Duodenal mucosa (tissue), 2 donors: ENCODE data around the gene APCDD1L.

Experiments
- H3K27ac ChIP-seq: one replicate; pipeline ENCODE4 v1.7.0; 2013; ENCODE audit warnings: low read depth, low read length
- H3K27me3 ChIP-seq, 2 donors: one replicate each; pipeline ENCODE4 v1.7.0; 2013; ENCODE audit warnings: low read length in 2 of 2, control low read depth in 1 of 2; ENCODE audit not compliant: insufficient read depth in 2 of 2, control insufficient read depth in 1 of 2
- H3K36me3 ChIP-seq, 2 donors: one replicate each; pipeline ENCODE4 v1.7.0; 2013; ENCODE audit warnings: low read length in 2 of 2, control low read depth in 1 of 2; ENCODE audit not compliant: insufficient read depth in 2 of 2, control insufficient read depth in 1 of 2
- H3K4me1 ChIP-seq, 2 donors: one replicate each; pipeline ENCODE4 v1.7.0; 2013; ENCODE audit warnings: low read length in 2 of 2, control low read depth in 1 of 2; ENCODE audit not compliant: insufficient read depth in 2 of 2, control insufficient read depth in 1 of 2
- H3K4me3 ChIP-seq, 2 donors: one replicate each; pipeline ENCODE4 v1.7.0; 2013; ENCODE audit warnings: low read length in 2 of 2, low read depth in 1 of 2
- H3K9ac ChIP-seq, 2 donors: one replicate each; pipeline ENCODE4 v1.7.0; 2013; ENCODE audit warnings: low read length in 2 of 2, low read depth in 1 of 2
- H3K9me3 ChIP-seq, 2 donors: one replicate each; pipeline ENCODE4 v1.7.0; 2013; ENCODE audit warnings: low read length in 2 of 2, control low read depth in 1 of 2; ENCODE audit not compliant: control insufficient read depth in 1 of 2

The APCDD1L gene

DNA sequence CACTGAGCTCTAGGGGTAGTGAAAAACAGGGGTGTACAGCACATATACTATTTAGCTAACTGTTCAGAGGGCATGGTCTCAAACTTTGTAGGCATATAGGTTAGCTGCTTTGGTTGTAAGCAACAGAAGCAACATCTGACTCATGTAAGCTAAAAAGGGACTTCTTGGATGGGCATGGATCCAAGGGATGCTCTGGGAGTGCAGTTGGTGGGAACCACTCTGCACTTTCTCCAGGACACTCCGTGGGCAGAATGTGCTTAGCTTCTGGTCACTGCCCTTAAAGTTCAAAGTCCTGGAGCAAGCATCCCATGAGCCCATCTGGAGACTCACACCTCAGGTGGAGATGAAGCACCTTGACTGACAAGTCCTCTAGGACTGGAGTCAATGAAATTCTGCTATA lies 11.5 kb downstream of the APCDD1L start:
- peaks cover 21 to 23% of the 10 kb centered on the region in 2 donors for H3K9me3 ChIP-seq
- H3K27me3 ChIP-seq: no peaks in the 10 kb centered on the region
- no peak overlapping the region for H3K4me3 ChIP-seq
- H3K36me3 ChIP-seq: peaks cover 0 to 2% of the 10 kb centered on the region in 2 donors
- no peak overlapping the region for H3K9ac ChIP-seq
- no peak overlapping the region for H3K27ac ChIP-seq
- no peaks in the 10 kb centered on the region for H3K4me1 ChIP-seq

DNA sequence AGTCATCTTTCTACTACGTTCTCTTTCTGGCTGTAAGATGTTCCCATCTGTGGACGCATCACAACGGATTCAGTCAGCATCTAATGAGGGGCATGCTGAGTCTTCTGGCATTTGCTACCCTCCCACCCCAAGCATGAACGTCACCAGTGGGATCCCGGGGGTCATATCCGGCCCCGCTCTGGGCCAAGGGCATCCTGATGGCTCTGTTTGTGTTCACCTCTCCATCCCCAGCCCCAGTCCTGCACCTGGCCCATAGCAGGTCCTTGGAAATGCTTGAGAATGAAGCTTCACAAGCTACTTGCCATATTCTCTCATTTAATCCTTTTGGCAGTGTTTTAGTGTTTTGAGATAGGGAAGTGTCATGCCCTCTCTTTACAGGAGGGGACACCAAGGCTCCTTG lies 14.9 kb downstream of the APCDD1L start:
- H3K9ac ChIP-seq: no peak overlapping the region
- H3K4me3 ChIP-seq: no peak overlapping the region

DNA sequence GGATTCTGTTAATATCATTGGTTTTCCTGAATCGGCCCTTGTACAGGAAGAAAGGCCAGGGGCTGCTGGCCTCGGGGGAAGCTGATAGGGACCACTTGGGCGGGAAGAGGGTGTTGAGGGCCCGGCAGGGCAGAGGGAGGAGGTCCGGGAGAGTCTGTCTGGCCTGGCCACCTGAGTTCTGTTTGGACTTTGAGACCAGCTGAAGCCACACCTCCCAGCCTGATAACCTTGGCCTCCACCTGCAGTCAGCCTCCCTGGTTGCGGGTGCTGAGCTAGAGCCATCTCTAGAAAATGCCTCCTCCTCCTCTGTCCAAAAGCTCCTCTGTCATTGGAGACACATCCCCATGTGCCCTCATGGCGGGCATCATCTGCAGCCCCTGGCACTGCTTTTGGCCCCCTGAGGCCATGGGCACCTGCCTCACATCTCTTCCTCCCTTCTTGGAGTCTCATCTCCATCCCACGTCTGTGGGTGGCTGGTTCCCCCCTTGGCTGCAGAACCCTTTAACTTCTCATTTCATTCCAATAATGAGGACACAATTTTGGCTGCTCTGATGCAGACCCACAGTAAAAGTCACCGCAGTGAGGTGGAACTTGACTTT lies 16.6 kb downstream of the APCDD1L start:
- Histone ChIP-seq H3K4me3 (no peak overlapping the region), H3K27me3 (no peaks in the 10 kb centered on the region), H3K9ac (no peak overlapping the region), H3K9me3 (peaks cover under 1% of the 10 kb centered on the region in 2 donors), H3K4me1 (no peaks in the 10 kb centered on the region), H3K27ac (no peak overlapping the region), H3K36me3 (no peaks in the 10 kb centered on the region)

More for the DNA sequence above, 14.9 kb downstream of the APCDD1L start:
- Histone ChIP-seq H3K27ac (no peak overlapping the region), H3K4me1 (no peaks in the 10 kb centered on the region), H3K9me3 (peaks cover 12 to 16% of the 10 kb centered on the region in 2 donors), H3K36me3 (peaks cover 0 to 2% of the 10 kb centered on the region in 2 donors), H3K27me3 (no peaks in the 10 kb centered on the region)

DNA sequence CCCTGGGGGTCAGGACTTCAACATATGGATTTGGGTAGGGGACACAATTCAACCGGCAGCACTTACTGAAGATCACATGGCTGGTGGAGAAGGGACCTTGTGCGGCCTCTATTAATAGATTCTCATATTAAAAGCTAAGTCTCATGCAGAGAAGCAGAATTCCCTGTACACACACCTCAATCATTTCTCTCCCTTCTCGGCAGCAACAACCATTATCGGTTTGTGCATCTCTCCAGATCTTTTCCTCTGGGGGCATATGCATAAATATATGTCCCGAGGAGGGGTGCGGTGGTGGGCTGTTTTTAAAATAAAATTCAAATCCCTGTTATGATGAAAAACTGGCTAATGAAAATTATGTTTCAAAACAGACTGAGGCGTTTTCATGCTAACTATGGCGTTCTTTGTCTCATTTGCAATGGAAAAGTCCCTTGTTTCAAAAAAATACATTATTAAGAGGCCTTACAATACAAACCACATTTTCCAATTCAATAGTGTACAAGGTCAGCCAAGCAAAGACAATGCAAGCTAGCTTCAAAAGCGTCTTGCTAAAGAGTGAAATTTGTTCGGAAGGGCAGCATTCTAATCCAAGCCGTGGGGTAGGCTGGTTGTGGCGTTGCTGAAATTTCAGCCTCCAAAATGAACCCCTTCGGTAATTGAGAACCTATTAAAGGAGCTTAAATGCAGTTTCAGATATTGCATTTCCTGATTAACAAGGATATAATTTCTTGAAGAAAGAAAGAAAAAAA lies 17.3 kb downstream of the APCDD1L start:
- Histone ChIP-seq H3K4me1 (no peaks in the 10 kb centered on the region), H3K27me3 (peaks cover 0 to 2% of the 10 kb centered on the region in 2 donors), H3K27ac (no peak overlapping the region), H3K36me3 (no peaks in the 10 kb centered on the region), H3K4me3 (no peak overlapping the region), H3K9ac (no peak overlapping the region), H3K9me3 (no peaks in the 10 kb centered on the region)

DNA sequence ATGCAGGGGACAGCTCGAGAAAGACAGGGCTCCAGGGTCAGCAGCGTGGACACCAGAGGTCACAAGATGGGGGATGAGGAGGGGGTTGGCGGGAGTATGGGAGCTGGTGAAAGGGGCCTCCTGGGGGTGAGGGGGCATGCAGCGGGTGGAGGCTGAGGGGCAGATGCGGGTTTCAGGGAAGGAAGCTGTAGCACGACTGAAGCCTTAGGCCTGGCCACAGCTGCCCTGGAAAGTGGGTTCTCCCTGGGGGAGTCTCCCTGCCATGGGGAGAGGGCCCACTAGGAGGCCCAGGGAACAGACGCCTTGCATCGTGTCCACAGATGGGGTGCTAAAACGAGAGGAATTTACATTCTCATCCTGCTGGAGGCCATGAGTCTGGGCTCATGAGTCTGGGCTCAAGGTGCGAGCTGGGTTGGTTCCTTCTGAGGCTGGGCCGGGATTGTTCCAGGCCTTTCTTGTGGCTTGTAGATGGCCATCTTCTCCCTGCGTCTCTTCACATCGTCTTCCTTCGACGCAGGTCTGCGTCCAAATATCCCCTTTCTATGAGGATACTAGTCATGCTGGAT lies 18.0 kb downstream of the APCDD1L start:
- H3K4me3 ChIP-seq: no peak overlapping the region
- H3K36me3 ChIP-seq: no peaks in the 10 kb centered on the region

DNA sequence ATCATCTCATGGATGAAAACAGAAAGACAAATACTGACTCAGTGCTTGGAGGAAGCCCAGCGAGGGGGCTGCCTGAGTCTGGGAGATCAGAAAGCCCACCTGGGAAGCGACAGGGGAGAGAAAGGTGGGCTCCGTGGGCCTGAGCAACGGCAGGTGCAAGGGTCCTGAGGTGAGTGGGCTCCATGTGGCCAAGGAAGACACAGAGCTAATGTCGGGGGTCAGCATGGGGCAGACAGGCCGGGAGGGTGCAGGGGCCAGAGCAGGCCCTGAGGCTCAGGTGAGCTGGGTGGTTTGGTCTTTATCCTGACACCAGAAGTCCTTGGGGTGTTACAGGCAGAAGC lies 18.8 kb downstream of the APCDD1L start:
- Histone ChIP-seq H3K9ac (no peak overlapping the region), H3K4me1 (no peaks in the 10 kb centered on the region), H3K27ac (no peak overlapping the region), H3K9me3 (no peaks in the 10 kb centered on the region), H3K4me3 (no peak overlapping the region), H3K27me3 (peaks cover 0 to 5% of the 10 kb centered on the region in 2 donors), H3K36me3 (no peaks in the 10 kb centered on the region)

More for the DNA sequence above, 18.0 kb downstream of the APCDD1L start:
- no peaks in the 10 kb centered on the region for H3K4me1 ChIP-seq
- H3K27ac ChIP-seq: no peak overlapping the region
- H3K9ac ChIP-seq: no peak overlapping the region
- no peaks in the 10 kb centered on the region for H3K9me3 ChIP-seq
- peaks cover 0 to 5% of the 10 kb centered on the region in 2 donors for H3K27me3 ChIP-seq

DNA sequence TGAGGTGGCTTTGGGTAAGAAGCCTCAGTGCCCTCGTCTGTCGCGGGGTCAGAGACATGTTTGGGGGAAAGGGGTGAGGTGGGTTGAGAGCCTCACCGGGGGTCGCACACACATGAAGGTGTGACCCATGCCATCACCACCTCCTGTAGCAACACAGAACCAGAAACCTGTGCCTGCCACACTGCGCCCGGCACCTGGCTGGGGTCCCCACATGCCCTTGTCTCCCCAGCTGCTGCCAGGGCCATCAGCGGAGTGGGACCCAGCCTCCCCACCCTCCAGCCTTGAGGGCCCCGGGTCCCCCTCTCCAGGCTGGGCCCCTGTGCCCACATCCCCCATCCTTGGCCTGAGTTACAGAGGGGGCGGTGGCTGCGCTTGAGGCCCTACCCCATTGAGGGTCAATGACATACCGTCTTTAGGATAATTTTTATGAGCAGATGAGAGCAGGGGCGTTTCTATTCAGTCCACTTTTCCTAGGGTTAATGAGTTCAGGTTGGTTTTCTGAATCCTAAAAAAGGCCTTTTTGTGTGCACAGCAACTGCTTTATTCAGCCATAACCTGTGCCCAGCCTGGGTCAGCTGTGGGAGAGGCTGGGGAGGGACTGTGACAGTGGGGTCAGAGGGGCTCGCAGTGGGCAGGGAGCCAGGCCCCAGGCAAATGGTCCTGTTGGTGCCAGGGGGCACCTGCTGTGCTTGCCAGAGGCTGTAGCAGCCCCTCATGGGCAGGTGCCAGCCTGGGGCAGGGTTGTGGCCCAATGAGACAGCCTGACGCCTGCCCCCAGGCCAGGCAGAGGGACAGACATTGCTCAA lies 19.4 kb downstream of the APCDD1L start:
- Histone ChIP-seq H3K27ac (no peak overlapping the region), H3K36me3 (no peaks in the 10 kb centered on the region)

DNA sequence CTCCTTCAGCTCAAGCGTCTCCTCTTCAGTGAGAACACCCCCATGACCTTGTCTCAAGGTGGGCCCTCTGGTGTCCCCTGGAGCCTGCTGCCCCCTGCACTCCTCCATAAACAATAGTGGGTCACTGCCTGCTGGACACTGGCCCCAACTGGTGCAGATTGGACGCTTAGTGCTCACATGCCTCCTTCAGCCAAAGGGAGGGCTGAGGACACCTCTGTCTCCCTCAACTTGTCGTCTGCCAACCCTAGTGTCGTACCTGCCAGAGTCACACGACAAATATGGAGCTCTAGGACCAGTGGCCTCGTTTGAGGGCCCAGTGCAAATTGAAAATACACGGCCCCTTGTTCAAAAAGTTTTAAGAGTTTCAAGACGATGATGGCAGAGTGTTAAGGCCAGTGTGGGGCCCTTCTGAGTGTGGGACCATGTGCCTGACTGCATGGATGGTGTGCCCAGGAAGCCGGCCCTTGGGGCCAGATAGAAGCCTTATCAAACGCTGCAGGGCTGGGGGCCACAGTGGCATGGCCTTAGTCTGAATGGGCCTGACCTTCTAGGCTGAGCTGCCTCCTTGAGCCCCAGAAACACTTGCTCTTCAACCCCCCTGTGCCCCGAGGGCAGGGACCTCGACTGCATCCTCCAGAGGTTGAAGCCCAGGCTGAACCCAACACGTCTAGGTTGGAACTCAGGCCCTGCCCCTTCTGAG lies 20.1 kb downstream of the APCDD1L start:
- Histone ChIP-seq H3K9ac (no peak overlapping the region), H3K4me3 (no peak overlapping the region), H3K9me3 (no peaks in the 10 kb centered on the region), H3K4me1 (no peaks in the 10 kb centered on the region), H3K27ac (no peak overlapping the region), H3K27me3 (peaks cover 0 to 5% of the 10 kb centered on the region in 2 donors), H3K36me3 (no peaks in the 10 kb centered on the region)

More for the DNA sequence above, 19.4 kb downstream of the APCDD1L start:
- no peaks in the 10 kb centered on the region for H3K4me1 ChIP-seq
- no peaks in the 10 kb centered on the region for H3K9me3 ChIP-seq
- H3K4me3 ChIP-seq: no peak overlapping the region
- H3K9ac ChIP-seq: no peak overlapping the region
- H3K27me3 ChIP-seq: peaks cover 0 to 5% of the 10 kb centered on the region in 2 donors

DNA sequence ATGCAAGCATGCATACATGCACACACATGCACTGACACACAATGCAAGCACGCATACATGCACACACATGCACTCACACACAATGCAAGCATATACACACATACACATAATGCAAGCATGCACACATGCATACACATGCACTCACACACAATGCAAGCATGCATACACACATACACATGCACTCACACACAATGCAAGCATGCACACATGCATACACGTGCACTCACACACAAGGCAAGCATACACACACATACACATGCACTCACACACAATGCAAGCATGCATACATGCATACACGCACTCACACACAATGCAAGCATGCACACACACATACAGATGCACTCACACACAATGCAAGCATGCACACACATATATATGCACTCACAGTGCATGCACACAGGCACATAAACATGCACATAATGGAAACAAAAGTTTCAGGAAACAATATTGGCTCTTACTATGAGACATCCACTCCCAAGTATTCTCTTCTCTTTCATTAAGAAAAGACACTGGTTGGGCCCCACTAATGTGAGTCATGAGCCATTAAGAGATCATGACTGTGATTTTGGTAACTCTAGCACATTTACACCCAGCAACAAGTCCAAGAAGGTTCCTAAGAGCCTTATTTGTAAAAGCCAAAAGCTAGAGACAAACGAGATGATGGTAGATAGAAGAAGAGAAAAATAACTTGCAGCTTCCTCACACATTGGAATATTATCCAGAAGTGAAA lies 22.2 kb downstream of the APCDD1L start:
- no peak overlapping the region for H3K27ac ChIP-seq
- no peak overlapping the region for H3K4me3 ChIP-seq
- no peak overlapping the region for H3K9ac ChIP-seq
- H3K27me3 ChIP-seq: peaks cover 0 to 5% of the 10 kb centered on the region in 2 donors
- no peaks in the 10 kb centered on the region for H3K4me1 ChIP-seq
- H3K9me3 ChIP-seq: no peaks in the 10 kb centered on the region
- no peaks in the 10 kb centered on the region for H3K36me3 ChIP-seq
